ENCODE data around the gene SPTBN5. TPM values are rescaled to one million over a fixed set of nuclear protein-coding genes. Genes with fewer than 3 reads are reported as not detected.

The SPTBN5 gene
- total RNA-seq, 2 experiments from 2014 or later: 1.2 to 1.5 TPM

DNA sequence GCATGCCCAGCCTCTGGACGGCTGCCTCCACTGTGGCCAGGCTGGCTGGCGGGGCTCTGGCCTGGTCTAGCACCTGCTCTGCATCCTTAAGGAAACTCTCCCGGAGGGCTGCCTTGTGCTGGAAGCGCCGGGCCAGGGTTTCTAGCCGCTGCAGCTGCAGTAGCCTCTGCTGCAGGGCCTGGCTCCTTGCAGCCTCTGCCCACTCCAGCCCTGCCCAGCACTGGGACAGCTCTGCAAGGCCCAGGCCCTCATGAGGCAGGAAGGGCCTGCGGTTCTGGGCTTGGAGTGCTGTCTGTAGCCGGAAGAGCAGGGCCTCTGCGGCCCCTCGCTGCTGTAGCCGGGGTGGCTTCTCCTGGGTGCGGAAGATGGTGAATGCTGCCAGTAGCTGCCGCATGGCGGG, 8.0 kb downstream of the SPTBN5 start:
- ChIA-PET CTCF (interaction anchor here (1.4 kb wide), 1 partner anchor 19 kb away, joined by 4 read pairs; no protein-coding TSS in a partner anchor), POLR2A (no interaction called here)
- Mint-ChIP-seq H3K9me3 (peaks cover 3% of the 10 kb centered on the region), H3K27ac (no peak overlapping the region), H3K36me3 (ENCODE audit: low read depth) (no peaks in the 10 kb centered on the region), H3K4me3 (no peak overlapping the region), H3K4me1 (peaks cover 30% of the 10 kb centered on the region), H3K27me3 (peaks cover 6% of the 10 kb centered on the region)
- DNase-seq: no peak

- H3K9me3 Mint-ChIP-seq: peaks cover 3% of the 10 kb centered on the region
- H3K4me3 Mint-ChIP-seq: no peak overlapping the region
- H3K36me3 Mint-ChIP-seq (ENCODE audit: low read depth): no peaks in the 10 kb centered on the region
- POLR2A ChIA-PET: no interaction called here
- CTCF ChIA-PET: interaction anchor here (2.1 kb wide), 1 partner anchor 10 kb away, joined by 5 read pairs; no protein-coding TSS in a partner anchor
- H3K27me3 Mint-ChIP-seq: peaks cover 6% of the 10 kb centered on the region
- DNase-seq: no peak
- H3K4me1 Mint-ChIP-seq: peaks cover 30% of the 10 kb centered on the region
- no peak overlapping the region for H3K27ac Mint-ChIP-seq
Observed at GRCh38 chr15:41885321-41885720, 8.5 kb downstream of the SPTBN5 start.

DNA sequence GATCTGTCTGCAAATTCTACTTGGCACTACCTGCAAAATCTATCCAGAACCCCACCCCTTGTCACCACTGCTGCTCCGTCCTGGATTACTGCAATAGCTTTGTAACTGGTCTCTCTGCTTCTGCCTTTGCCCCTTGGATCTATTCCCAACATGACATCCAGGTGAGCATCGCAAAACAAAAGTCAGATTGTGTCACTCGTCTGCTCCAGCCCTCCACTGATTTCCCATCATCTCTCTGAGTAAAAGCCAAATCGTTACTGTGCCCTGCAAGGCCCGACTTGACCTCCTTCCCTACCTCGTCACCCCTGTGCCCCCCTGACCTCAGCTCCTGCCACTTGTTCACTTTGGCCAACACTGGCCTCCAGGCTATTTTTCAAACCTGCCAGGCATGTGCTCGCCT, 9.4 kb downstream of the SPTBN5 start:
- H3K27ac Mint-ChIP-seq: no peak overlapping the region
- no peak for DNase-seq
- H3K4me1 Mint-ChIP-seq: peaks cover 28% of the 10 kb centered on the region
- peaks cover 6% of the 10 kb centered on the region for H3K27me3 Mint-ChIP-seq
- H3K36me3 Mint-ChIP-seq (ENCODE audit: low read depth): no peaks in the 10 kb centered on the region
- CTCF ChIA-PET: interaction anchor here (1.5 to 2.1 kb wide), 2 partner anchors 11 to 110 kb away, joined by 3 to 5 read pairs; partner anchors contain the start of gene MAPKBP1
- peaks cover 3% of the 10 kb centered on the region for H3K9me3 Mint-ChIP-seq
- no peak overlapping the region for H3K4me3 Mint-ChIP-seq
- POLR2A ChIA-PET: no interaction called here

DNA sequence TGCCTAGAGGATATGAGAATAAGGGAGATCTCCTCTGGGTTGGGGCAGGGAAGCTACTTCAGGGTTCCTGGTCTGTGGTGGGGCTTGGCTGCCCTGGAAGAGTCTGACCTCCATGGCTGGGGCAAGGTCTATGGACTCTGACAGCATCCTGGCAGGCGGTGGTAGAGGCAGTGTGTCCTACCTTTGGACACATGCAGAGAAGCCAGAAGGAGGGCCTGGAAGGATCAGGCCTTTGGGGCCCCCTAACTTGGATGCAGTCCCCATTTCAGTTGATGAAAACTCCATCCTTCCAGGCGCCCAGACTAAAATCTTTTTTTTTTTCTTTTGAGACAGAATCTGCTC, 10.4 kb downstream of the SPTBN5 start:
- DNase-seq: no peak
- H3K9me3 Mint-ChIP-seq: no peaks in the 10 kb centered on the region
- no peak overlapping the region for H3K4me3 Mint-ChIP-seq
- CTCF ChIA-PET: interaction anchor here (1.2 to 2.1 kb wide), 3 partner anchors 10 to 109 kb away, joined by 3 to 5 read pairs (median 3); partner anchors contain the start of gene MAPKBP1
- no peak overlapping the region for H3K27ac Mint-ChIP-seq
- H3K4me1 Mint-ChIP-seq: peaks cover 18% of the 10 kb centered on the region
- POLR2A ChIA-PET: no interaction called here
- H3K36me3 Mint-ChIP-seq (ENCODE audit: low read depth): no peaks in the 10 kb centered on the region
- peaks cover 6% of the 10 kb centered on the region for H3K27me3 Mint-ChIP-seq

GRCh38 chr15:41882689-41883483, 11.0 kb downstream of the SPTBN5 start:
- ChIA-PET POLR2A (no interaction called here), CTCF (interaction anchor here (1.1 to 1.2 kb wide), 2 partner anchors 9 to 28 kb away, joined by 3 read pairs; no protein-coding TSS in a partner anchor)
- DNase-seq: no peak
- H3K36me3 Mint-ChIP-seq (ENCODE audit: low read depth): no peaks in the 10 kb centered on the region
- no peaks in the 10 kb centered on the region for H3K9me3 Mint-ChIP-seq
- H3K4me3 Mint-ChIP-seq: no peak overlapping the region
- H3K27me3 Mint-ChIP-seq: peaks cover 6% of the 10 kb centered on the region
- H3K27ac Mint-ChIP-seq: no peak overlapping the region
- H3K4me1 Mint-ChIP-seq: peaks cover 14% of the 10 kb centered on the region

DNA sequence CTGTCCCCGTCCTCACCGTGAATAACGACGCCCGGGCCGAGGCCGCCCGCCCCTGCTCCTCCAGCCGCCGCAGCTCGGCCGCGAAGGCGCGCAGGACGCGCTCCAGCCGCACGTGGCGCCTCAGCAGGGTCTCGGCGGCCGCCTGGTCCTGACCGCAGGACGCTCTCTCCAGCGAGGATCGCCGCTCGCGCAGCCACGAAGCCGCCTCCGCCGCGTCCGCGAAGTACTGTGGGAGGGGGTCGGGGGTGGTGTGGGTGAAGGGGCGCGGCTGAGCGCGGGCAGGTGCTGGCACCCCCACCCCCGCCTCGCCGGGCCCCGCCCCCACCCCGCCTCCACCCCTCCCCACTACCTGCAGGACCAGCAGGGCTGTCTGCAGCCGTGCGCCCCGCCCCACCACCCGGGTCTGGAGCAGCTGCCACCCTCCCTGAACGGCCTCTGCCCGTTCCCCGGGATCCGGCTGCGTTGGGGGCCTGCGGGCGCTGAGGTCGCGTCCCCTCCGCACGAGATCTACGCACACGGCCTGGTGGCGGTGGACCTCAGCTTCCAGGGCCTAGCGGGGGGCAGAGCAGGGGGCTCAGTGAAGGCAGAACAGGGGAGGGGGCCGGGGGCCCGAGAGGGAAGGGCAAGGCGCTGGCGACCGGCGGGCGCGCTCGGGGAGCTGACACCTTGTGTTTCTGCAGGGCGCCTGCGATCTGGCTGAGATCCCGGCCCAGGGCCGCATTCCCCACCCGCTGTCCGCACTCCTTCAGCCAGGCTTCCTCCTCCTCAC, 11.7 kb downstream of the SPTBN5 start:
- ChIA-PET CTCF (interaction anchor here (1.0 to 1.3 kb wide), 5 partner anchors 8 to 108 kb away, joined by 3 to 4 read pairs (median 3); partner anchors contain the start of gene MAPKBP1), POLR2A (no interaction called here)
- Mint-ChIP-seq H3K27ac (no peak overlapping the region), H3K27me3 (peaks cover 6% of the 10 kb centered on the region), H3K4me3 (no peak overlapping the region), H3K9me3 (no peaks in the 10 kb centered on the region), H3K36me3 (ENCODE audit: low read depth) (no peaks in the 10 kb centered on the region), H3K4me1 (peaks cover 11% of the 10 kb centered on the region)
- DNase-seq: no peak

- Mint-ChIP-seq H3K4me1 (peaks cover 11% of the 10 kb centered on the region), H3K27me3 (peaks cover 6% of the 10 kb centered on the region), H3K36me3 (ENCODE audit: low read depth) (no peaks in the 10 kb centered on the region), H3K4me3 (no peak overlapping the region), H3K9me3 (no peaks in the 10 kb centered on the region), H3K27ac (no peak overlapping the region)
- ChIA-PET CTCF (interaction anchor here (0.8 to 1.3 kb wide), 4 partner anchors 11 to 108 kb away, joined by 3 to 4 read pairs (median 3); partner anchors contain the start of gene MAPKBP1), POLR2A (interaction anchor here (0.6 kb wide), 1 partner anchor 1169 kb away, joined by 3 read pairs; no protein-coding TSS in a partner anchor)
- no peak for DNase-seq
Observed at GRCh38 chr15:41881550-41881919, 12.3 kb downstream of the SPTBN5 start.

- ChIA-PET CTCF (interaction anchor here (0.8 to 1.5 kb wide), 5 partner anchors 11 to 107 kb away, joined by 3 to 7 read pairs (median 3); partner anchors contain the start of gene MAPKBP1), POLR2A (interaction anchor here (0.6 kb wide), 1 partner anchor 1169 kb away, joined by 3 read pairs; no protein-coding TSS in a partner anchor)
- DNase-seq: no peak
- Mint-ChIP-seq H3K27ac (no peak overlapping the region), H3K36me3 (ENCODE audit: low read depth) (no peaks in the 10 kb centered on the region), H3K27me3 (peaks cover 6% of the 10 kb centered on the region), H3K9me3 (no peaks in the 10 kb centered on the region), H3K4me1 (peaks cover 11% of the 10 kb centered on the region), H3K4me3 (no peak overlapping the region)
Observed at GRCh38 chr15:41881086-41881485, 12.8 kb downstream of the SPTBN5 start.

GRCh38 chr15:41880156-41880877, 13.5 kb downstream of the SPTBN5 start:
- ChIA-PET CTCF (interaction anchor here (0.8 to 1.6 kb wide), 5 partner anchors 10 to 41 kb away, joined by 3 to 7 read pairs (median 3); no protein-coding TSS in a partner anchor), POLR2A (no interaction called here)
- DNase-seq: no peak
- Mint-ChIP-seq H3K27ac (no peak overlapping the region), H3K27me3 (peaks cover 6% of the 10 kb centered on the region), H3K4me3 (no peak overlapping the region), H3K4me1 (peaks cover 9% of the 10 kb centered on the region), H3K9me3 (no peaks in the 10 kb centered on the region), H3K36me3 (ENCODE audit: low read depth) (no peaks in the 10 kb centered on the region)

- H3K36me3 Mint-ChIP-seq (ENCODE audit: low read depth): no peaks in the 10 kb centered on the region
- no peaks in the 10 kb centered on the region for H3K9me3 Mint-ChIP-seq
- no peak overlapping the region for H3K27ac Mint-ChIP-seq
- no peak for DNase-seq
- H3K4me1 Mint-ChIP-seq: peaks cover 8% of the 10 kb centered on the region
- H3K4me3 Mint-ChIP-seq: no peak overlapping the region
- H3K27me3 Mint-ChIP-seq: peaks cover 6% of the 10 kb centered on the region
- CTCF ChIA-PET: interaction anchor here (0.9 to 1.6 kb wide), 3 partner anchors 9 to 40 kb away, joined by 3 to 4 read pairs (median 3); no protein-coding TSS in a partner anchor
- POLR2A ChIA-PET: no interaction called here
Observed at GRCh38 chr15:41879321-41879845, 14.5 kb downstream of the SPTBN5 start.

GRCh38 chr15:41878355-41878699, 15.5 kb downstream of the SPTBN5 start:
- H3K27ac Mint-ChIP-seq: no peak overlapping the region
- H3K27me3 Mint-ChIP-seq: peaks cover 6% of the 10 kb centered on the region
- ChIA-PET CTCF (interaction anchor here (1.6 kb wide), 1 partner anchor 8 kb away, joined by 4 read pairs; no protein-coding TSS in a partner anchor), POLR2A (no interaction called here)
- no peak overlapping the region for H3K4me3 Mint-ChIP-seq
- H3K9me3 Mint-ChIP-seq: no peaks in the 10 kb centered on the region
- H3K4me1 Mint-ChIP-seq: peaks cover 8% of the 10 kb centered on the region
- no peak for DNase-seq
- H3K36me3 Mint-ChIP-seq (ENCODE audit: low read depth): no peaks in the 10 kb centered on the region

DNA sequence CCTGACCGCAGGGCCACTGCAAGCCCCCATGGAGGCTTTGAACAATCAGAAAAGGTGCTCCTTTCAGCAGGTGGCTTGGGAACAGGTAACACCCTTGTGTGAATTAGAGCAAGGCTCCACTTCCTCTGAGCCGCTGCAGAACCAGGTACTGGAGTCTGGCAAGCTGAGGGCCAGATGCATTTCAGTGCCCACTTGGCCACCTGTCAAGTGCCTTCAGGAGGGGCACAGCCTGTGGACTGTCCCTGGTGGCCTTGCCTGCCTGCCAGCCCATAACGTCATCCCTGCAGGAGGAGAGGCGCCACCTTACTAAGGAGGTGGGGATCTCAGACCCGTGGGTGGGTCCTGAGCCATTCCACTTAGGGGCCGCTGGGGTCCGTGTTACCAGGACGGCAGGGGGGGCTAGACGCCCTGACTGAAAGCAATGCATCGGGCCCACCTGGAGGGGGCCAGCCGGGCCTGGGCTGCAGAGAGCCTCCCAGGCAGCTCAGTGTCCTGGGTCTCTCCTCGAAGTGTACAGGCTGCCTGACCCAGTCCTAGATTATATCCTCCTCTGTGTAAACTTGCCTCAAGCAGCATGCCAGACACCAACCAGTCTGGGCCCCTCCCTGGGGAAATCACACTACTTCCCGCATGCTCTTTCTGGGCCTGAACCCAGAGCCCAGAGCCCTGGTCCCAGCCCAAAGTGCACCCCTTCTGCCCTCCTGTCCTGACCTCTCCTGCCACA, 16.1 kb downstream of the SPTBN5 start:
- ChIA-PET POLR2A (no interaction called here), CTCF (no interaction called here)
- peaks cover 8% of the 10 kb centered on the region for H3K4me1 Mint-ChIP-seq
- peaks cover 6% of the 10 kb centered on the region for H3K27me3 Mint-ChIP-seq
- H3K36me3 Mint-ChIP-seq (ENCODE audit: low read depth): no peaks in the 10 kb centered on the region
- H3K9me3 Mint-ChIP-seq: no peaks in the 10 kb centered on the region
- DNase-seq: no peak
- H3K27ac Mint-ChIP-seq: no peak overlapping the region
- H3K4me3 Mint-ChIP-seq: no peak overlapping the region
